Activated T-helper 9 cell treated with anti-CD3 and anti-CD28 coated beads, Interleukin-2, amount 50 U/mL, for 16 hours (primary cell): Measurements from ENCODE around the gene ECHS1.
A peak's percentile ranks its signal among the peaks of the same experiment; 100 is the strongest.
"Not testable (repeated sequence)": the region's sequence is repeated elsewhere in the genome, so short reads cannot be mapped to it uniquely, and the experiment has no call there.

Experiments used
- DNase-seq: peaks from one replicate; pipeline ENCODE4 v3.0.0-alpha.2; 2020; ENCODE audit warnings: low read depth

The ECHS1 gene

DNA sequence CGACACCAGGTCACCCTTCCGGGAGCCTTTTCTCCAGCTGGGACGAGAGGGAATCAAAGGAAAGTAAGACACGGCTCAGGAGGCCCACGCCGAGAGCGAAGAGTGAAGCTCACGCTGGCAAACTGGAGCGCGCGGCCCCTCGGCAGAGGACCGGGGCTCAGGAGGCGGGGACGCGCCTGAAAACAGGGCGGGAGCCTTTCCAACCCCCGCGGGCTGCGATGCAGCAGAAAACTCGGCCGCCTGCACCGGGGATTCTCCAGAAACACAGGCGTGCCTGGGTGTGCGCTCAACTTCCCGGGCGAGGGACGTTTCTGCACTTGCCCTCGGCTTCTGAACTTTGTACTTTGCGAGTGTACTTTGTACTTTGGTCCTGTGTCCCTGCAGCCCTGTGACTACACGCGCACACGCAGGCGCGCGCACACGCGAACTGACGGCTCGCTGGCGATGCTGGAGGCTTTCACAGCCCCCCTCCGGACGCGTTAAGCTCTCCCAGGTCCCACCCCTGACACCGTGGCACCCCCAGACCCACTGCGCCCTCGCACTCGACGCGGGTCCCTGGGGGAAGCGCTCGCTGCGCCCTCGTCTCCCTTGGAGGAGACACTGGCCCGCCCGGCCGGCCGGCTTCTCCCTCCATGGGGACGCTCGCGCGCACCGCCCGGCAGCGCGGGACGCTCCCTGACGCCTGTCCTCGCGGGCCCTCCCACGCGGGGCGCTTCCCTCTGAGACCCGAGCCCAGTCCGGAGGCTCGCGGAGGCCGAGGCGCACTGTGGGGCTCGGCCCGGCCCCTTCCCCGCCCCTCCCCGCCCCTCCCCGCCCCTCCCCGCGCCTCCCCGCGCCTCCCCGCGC lies 5.3 kb upstream of the ECHS1 start:
- DNase-seq = peak; percentile 39

DNA sequence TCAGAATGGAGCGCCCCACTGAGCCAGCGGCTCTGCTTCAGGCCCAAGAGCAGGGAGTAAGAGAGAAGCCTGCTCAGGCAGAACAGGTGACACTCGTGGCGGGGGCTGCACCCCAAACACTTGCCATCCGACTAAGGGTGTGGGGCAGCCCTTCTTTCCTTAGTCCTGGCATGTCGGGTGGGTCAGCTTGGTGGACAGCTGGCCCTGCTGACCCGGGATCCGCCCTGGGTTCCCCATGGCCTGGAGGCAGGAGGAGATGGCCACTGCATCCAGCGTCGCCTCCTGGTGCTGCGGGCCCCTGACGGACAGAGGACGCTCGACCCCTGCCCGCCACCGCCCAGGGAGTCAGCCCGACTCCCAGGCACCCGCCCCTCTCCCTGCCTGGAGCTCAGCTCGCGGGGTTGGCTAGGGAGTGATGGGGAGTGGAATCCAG lies 4.7 kb upstream of the ECHS1 start:
- no peak for DNase-seq

GRCh38 chr10:133377025-133377817 lies 4.1 kb upstream of the ECHS1 start:
- DNase-seq = no peak

GRCh38 chr10:133376183-133376582 lies 3.0 kb upstream of the ECHS1 start:
- DNase-seq = not testable (repeated sequence)

DNA sequence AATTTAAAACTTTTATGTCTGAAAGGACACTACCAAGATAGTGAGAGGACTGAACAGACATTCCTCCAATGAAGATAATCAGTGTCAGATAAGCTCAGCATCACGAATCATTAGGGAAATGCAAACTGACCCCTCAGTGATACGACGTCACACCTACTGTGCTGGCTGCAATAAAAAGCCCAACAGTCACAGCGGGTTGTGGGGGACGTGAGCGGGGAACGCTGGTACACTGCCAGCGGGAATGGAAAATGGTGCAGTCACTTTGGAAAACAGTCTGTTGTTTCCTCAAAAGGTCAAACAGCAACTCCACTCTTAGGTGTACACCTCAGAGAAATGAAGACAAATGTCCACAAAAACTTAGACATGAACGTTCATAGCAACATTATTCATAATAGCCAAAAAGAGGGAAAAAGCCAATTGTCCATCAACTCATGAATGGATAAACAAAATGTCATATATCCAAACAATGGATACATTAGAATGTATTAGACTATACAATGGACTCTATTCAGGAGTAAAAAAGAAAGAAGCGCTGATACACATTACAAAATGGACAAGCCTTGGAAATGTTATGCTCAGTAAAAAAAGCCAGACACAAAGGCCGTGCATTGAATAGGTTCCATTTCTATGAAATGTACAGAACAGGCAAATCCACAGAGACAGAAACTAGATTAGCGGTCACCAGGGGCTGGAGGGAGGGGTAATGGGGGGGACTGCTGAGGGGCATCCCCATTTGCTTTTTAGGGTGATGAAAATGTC lies 2.4 kb upstream of the ECHS1 start:
- DNase-seq = no peak

DNA sequence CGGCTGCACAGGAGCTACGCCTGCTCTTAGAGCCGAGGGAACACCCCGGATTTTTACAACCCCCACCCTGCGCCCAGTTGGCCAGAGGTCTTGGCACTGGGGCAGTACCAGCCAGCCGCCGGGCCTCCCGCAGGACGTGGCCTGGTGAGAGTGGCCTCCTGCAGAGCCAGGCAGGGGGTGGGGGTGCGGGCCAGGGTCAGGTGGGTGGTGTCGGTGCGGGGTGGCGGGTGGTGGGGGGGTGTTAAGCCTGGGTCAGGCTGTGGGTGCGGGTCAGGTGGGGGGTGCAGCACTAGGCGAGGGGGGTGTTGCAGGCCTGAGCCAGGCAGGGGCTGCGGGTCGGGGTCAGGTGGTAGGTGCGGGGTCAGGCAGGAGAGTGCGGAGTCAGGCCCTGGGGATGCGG lies 647 bp downstream of the ECHS1 start:
- no peak for DNase-seq

DNA sequence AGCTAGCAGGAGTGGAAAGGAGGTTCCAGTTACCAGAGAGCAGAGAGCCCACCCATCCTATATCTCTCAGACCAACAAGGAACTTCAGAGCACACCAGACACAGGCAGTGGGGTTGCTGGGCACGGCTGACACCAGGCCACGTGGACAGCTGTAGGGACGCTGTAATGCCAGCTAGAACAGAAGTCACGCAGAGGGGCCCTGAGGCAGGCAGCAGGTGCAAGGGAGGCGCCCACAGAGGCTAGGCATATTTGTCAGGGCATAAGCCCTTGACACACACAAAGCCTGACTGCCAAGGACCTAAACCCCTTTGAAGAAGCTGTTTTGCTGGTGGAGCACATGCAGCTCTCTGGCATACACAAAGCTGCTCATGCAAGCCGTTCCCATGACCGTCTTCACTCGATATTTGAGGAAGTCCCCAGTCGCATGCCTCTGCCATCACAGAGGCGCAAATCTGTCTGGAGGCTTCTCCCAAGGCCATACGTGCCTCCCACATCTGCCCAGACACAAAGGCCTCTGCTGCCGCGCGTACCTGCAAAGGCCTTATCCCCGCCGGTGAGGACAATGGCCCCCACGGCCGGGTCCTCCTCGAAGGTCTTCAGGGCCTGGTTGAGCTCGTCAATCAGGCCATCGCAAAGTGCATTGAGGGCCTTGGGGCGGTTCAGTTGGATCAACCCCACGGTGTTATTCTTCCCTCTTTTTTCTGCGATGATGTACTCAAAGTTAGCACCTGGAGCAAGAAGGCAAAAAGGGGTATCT lies 2.9 kb downstream of the ECHS1 start:
- DNase-seq = no peak

- DNase-seq = no peak
Observed at GRCh38 chr10:133368153-133368552, 5.0 kb downstream of the ECHS1 start.

- DNase-seq = not testable (repeated sequence)
Observed at GRCh38 chr10:133367461-133367860, 5.7 kb downstream of the ECHS1 start.

- no peak for DNase-seq
Observed at GRCh38 chr10:133366751-133367150, 6.4 kb downstream of the ECHS1 start.

- DNase-seq = no peak
Observed at GRCh38 chr10:133366130-133366478, 7.0 kb downstream of the ECHS1 start.

DNA sequence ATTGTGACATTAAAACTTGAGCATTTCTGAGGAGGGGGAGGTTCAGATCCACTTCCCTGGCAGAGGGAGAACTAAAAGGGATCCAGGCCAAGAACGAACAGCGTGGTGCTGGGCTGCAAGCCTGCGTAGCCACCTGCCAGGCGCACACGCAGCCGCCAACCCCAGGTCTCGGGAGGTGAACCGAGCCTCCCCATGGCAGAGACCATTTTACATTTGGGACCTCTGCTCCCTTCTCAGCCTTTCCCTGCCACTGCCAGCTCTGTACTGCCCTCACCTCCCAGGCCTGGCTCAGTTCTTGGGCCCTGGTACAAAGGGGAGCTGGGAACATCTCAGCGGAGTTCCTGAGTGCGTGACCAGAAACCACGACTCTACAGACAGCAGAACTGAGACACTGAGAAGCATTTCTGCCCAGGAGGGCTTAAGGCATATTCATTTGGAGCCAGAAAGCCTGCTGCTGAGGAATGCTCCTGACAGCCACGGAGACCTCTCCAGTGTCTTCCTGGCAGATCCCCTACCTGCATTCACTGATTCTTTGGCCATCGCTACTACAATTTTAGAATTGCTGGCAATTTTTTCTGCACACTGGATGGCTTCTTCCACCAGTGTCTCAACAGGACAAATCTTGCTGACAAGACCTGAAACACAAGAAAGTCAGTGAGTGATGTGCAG lies 7.6 kb downstream of the ECHS1 start:
- no peak for DNase-seq

DNA sequence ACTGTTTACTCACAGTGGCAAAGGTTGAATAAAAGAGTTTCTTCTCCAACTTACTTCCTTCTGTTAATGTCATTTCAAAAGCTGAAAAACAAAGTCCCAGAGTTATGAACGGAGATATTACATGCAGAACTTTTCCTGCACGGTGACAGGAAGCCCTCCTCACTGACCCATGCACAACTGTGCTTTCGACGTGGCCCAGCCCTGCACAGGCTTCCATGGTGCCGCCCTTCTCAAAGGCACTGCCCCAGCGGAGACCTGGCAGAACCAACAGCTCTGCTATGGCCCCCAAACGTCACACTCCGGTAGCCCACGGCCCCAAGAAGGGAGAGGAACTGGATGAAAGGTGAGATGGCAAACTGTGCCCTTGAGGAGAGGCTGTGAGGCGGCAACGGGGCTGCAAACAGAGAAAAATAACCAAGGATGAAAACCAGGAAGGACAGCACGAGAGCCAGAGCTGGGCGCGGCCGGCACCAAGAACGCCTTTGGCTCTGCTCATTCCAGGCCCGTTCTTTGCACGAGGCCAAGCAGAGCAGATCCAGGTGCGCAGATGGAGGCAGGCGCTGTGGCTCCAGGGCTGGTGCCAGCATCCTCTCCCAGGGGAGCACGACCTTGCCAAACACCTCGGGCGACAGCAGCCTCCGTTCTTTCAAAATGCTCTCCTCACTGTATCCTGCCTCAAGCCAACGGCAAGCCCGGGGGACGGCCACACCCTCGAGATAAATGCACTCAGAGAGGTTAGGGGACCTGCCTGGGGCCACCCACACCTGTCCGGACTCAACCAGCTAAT lies 8.3 kb downstream of the ECHS1 start:
- DNase-seq = no peak

GRCh38 chr10:133362846-133363245 lies 10.3 kb downstream of the ECHS1 start:
- no peak for DNase-seq

DNA sequence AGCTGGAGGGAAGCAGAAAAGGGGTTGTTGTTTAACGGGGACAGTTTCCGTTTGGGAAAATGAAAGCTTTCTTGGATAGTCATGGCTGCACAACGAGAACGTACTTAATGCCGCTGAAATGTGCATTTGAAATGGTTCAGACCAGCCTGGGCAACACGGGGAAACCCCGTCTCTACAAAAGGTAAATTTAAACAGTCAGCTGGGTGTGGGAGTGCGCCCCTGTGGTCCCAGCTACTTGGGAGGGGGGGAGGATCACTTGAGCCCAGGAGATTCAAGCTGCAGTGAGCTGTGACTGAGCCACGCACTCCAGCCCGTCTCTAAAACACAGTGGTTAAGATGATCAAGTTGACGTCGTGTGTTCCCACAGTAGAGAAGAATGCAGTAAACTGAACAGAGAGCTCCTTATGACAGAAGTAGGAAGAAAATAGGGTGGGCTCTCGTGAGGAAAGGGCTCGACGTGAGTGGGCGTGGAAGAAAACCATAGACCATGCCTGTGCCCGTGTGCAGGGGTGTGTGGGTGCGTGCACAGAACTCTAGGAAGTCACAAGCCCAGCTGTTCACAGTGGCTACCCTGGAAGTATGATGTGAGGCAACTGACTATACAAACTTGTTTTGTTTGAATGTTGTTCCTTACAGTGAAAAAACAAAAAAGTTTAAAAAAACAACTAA lies 11.2 kb downstream of the ECHS1 start:
- DNase-seq = no peak

DNA sequence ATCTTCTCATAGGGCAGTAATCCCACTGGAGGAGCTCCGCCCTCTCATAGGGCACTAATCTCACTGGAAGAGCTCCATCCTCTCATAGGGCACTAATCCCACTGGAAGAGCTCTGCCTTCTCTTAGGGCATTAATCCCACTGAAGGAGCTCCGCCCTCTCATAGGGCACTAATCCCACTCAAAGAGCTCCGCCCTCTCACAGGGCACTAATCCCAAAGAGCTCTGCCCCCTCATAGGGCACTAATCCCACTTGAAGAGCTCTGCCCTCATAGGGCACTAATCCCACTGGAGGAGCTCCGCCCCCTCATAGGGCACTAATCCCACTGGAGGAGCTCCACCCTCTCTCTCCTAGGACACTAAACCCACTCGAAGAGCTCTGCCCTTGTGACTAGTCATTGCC lies 11.9 kb downstream of the ECHS1 start:
- no peak for DNase-seq

DNA sequence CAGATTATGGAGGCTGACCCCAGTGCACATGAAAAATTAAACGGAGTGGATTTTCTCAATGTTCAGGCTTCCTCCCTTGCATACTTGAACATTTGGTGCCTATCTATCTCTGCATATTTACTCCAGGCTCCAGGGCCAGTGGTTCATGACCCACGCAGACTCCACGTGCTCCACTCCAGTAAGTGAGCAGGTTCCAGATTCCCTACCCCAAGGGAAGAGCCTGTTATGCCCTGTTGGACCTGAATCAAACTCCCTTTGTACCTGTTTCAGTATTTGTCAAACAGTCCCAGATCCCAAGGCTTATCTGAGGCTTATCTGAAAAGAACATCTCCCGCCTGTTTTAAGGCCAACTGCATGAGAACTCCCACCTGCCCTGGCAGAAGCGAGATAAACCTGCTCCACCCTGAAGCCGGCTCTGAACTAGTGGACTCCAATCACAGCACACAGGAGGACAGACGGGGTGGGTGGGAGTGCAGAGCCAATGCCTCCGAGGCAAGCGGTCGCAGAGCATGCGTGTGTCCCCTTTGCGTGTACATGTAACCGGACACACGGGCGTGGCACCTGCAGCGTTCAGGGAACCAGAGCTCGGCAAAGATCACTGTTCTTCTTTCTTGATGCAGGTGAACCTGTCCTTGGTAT lies 13.1 kb downstream of the ECHS1 start:
- no peak for DNase-seq

- no peak for DNase-seq
Observed at GRCh38 chr10:133359554-133359971, 13.6 kb downstream of the ECHS1 start.

DNA sequence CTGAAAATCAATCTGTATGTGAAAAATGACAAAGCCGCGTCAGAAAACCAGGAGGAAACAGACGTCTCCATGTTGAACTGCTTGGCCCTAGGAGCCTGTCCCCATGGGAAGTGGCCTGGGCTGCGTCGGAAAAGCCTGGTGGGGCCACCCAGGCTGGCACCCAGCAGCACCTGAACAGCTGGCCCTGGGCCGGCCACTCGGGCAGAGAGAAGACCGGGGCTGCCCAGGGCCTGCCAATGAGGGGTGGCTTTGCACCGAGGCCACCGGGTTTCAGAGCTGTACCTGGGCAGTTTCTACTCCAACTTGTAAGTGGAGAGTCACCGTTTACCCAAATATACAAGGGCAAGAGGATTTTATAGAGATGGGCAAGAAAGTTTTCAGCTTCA lies 14.2 kb downstream of the ECHS1 start:
- DNase-seq = no peak
